Immature natural killer cell (primary cell): Measurements from ENCODE around the gene DENND4B. TPM values are rescaled to one million over a fixed set of nuclear protein-coding genes. Genes with fewer than 3 reads are reported as not detected.

Experiments
- DNase-seq, 3 donors: peaks; one replicate each; pipeline ENCODE4 v3.0.0; 2022; ENCODE audit warnings: mixed read lengths in 1 of 3
- H3K27ac Mint-ChIP-seq, 6 donors: one replicate each; pipeline ENCODE4 v1.8.0; 2020; ENCODE audit warnings: mixed read lengths in 6 of 6, mild to moderate bottlenecking in 5 of 6, inconsistent platforms in 4 of 6, moderate library complexity in 3 of 6
- H3K27me3 Mint-ChIP-seq, 3 donors: one replicate each; pipeline ENCODE4 v1.8.0; 2020 to 2021; ENCODE audit warnings: low read depth in 3 of 3, mild to moderate bottlenecking in 3 of 3, mixed read lengths in 3 of 3, moderate library complexity in 3 of 3, inconsistent platforms in 1 of 3
- H3K36me3 Mint-ChIP-seq, 3 donors: one replicate each; pipeline ENCODE4 v1.8.0; 2020; ENCODE audit warnings: mixed read lengths in 3 of 3, inconsistent platforms in 2 of 3, mild to moderate bottlenecking in 2 of 3
- H3K4me1 Mint-ChIP-seq, 2 donors: one replicate each; pipeline ENCODE4 v1.8.0; 2020; ENCODE audit warnings: inconsistent platforms in 2 of 2, mild to moderate bottlenecking in 2 of 2, mixed read lengths in 2 of 2, moderate library complexity in 1 of 2
- H3K4me3 Mint-ChIP-seq, 5 donors: one replicate each; pipeline ENCODE4 v1.8.0; 2020; ENCODE audit warnings: mild to moderate bottlenecking in 5 of 5, mixed read lengths in 5 of 5, inconsistent platforms in 3 of 5, moderate library complexity in 3 of 5
- H3K9me3 Mint-ChIP-seq, 6 donors: one replicate each; pipeline ENCODE4 v1.8.0; 2020; ENCODE audit warnings: mild to moderate bottlenecking in 6 of 6, mixed read lengths in 6 of 6, inconsistent platforms in 4 of 6, moderate library complexity in 3 of 6
- polyA plus RNA-seq, 3 donors: library from polyadenylated mRNA; unstranded; fragments of 300-500 nt; fragmentation: Illumina TruSeq; gene quantifications; one replicate each; pipeline ENCODE4 v1.2.3, GENCODE V29; 2021

DENND4B gene
- polyA plus RNA-seq, 3 donors from 2014 or later: 9.9 to 37.1 (median 11.5) TPM

DNA sequence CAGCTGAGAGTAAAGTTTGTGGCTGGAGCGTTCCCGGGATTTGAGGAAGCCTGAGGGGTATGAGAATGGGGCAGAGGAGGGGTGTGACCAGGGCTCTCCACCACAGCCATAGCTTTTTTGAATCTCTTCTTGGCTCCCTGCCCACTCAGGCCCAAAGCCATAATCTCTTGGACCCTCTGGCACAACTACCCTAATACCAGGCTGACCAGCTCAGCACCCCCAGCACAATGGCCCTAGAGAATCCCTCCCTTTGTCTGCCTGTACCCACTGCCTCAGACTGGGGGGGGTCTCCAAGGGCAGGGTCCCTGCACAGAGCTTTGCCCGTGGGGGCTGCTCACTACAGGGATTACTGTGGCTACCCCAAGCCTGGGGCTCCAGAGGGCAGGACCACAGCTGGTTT, 7.5 kb downstream of the DENND4B start:
- H3K4me3 Mint-ChIP-seq: no peak overlapping the region
- DNase-seq: no peak
- peaks cover 13 to 67% (median 17%) of the 10 kb centered on the region in 3 donors for H3K36me3 Mint-ChIP-seq
- peak overlapping the region in 4 of 6 donors; percentile 17 to 68 (median 58) for H3K27ac Mint-ChIP-seq
- H3K4me1 Mint-ChIP-seq: peaks cover 37 to 49% of the 10 kb centered on the region in 2 donors
- no peaks in the 10 kb centered on the region for H3K9me3 Mint-ChIP-seq
- H3K27me3 Mint-ChIP-seq: peaks cover 0 to 2% (median 0%) of the 10 kb centered on the region in 3 donors

DNA sequence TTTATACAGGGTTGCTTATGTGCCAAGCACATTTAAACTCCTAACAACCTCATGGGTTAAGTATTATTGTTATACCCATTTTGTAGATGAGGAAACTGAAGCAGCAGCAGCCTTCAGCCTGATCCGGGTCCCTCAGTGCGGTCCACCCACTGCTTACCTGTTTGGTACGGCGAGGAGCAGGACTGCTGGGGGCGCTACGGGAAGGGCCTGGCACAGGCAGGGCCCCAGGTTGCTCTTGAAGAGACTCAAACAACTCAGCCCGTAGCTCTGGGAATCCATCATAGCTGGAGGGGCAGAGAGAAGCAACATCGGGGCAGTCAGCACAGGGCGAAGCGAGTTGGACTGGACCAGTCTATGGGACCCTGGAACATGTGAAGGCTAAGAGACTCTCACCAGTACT, 9.2 kb downstream of the DENND4B start:
- H3K4me3 Mint-ChIP-seq: no peak overlapping the region
- peaks cover 24 to 32% of the 10 kb centered on the region in 2 donors for H3K4me1 Mint-ChIP-seq
- H3K27me3 Mint-ChIP-seq: peaks cover 0 to 2% (median 1%) of the 10 kb centered on the region in 3 donors
- H3K27ac Mint-ChIP-seq: peak overlapping the region in 3 of 6 donors; percentile 30 to 51 (median 32)
- no peaks in the 10 kb centered on the region for H3K9me3 Mint-ChIP-seq
- no peak for DNase-seq
- peaks cover 9 to 62% (median 13%) of the 10 kb centered on the region in 3 donors for H3K36me3 Mint-ChIP-seq

DNA sequence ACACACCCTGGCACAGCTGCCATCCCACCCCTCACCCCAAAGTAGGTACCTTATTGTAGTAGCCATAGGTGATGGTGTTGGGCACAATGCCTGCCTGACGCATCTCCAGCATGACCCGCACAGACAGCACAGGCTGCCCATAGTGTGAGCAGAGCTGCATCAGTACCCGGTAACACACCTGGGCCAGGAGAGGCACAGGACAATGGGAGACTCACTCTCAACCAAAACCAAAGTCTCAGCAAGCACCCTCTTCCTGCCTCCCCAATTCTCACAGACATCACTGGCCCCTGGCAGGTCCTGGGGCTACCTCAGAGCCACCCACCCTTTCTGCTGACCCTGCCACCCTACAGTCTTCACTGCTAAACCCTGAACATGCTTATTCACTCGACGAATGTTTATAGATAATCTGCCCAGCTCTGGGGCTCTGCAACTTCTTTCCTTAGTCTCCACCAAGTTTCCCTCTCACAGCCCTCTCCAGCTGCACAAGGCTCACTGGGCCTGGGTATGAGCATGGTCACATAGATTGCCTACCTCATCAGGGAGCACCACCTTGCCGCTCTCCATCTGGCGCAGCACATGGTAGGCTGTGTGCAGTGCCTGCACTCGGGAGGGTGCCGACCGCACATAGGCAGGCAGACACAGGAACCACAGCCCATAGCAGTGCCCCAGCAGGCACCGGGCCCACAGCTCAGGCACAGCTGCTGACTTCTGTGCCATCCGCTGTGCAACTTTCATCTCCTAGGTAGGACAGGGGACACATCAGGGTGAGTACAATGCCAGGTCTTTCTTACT, 10.3 kb downstream of the DENND4B start:
- Mint-ChIP-seq H3K36me3 (peaks cover 9 to 57% (median 13%) of the 10 kb centered on the region in 3 donors), H3K9me3 (no peaks in the 10 kb centered on the region), H3K27ac (peak overlapping the region in 5 of 6 donors; percentile 16 to 64 (median 30)), H3K4me1 (peaks cover 17 to 30% of the 10 kb centered on the region in 2 donors), H3K4me3 (peak overlapping the region in 1 of 5 donors; percentile 50), H3K27me3 (peaks cover 0 to 2% (median 1%) of the 10 kb centered on the region in 3 donors)
- no peak for DNase-seq

DNA sequence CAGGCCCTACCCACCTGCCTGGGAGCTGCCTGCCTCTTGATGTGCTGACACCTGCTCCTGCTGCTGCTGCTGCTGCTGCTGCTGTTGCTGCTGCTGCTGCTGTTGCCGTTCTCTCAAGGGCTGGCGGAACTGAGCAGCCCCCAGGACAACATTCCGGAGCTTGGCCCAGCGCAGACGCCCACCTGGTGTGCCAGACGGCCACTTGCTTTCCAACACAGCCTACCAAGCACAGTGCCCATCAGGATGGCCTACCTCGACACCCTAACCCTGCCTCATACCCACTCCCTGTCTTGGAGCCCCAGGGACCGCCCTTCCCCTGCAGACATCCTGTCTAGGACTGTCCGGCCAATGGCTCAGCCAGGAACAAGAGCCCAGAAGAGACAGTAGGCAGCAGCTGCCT, 11.8 kb downstream of the DENND4B start:
- Mint-ChIP-seq H3K9me3 (no peaks in the 10 kb centered on the region), H3K27me3 (peaks cover 0 to 2% (median 1%) of the 10 kb centered on the region in 3 donors), H3K4me3 (no peak overlapping the region), H3K36me3 (peaks cover under 1 to 46% (median 8%) of the 10 kb centered on the region in 3 donors), H3K27ac (peak overlapping the region in 2 of 6 donors; percentile 40 to 53), H3K4me1 (peaks cover 16 to 21% of the 10 kb centered on the region in 2 donors)
- no peak for DNase-seq

DNA sequence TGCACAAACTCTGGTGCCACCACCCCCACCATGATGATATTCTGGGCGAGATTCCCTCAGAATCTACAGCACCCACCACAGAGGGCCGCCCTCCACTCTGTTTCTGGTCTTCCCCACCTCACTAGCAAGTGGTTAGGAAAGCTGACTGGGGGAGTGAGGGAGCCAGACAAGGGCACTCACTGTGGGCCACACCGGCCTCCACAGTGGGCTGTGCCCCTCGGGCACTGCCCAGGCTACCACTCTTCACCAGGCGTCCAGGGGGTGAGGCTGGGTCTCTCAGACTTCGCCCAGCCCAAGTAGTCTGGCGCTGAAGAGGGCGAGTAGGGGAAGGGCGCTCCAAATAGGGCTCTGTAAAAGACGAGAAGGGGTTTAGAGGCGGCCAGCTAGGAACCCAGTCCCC, 12.6 kb downstream of the DENND4B start:
- DNase-seq: no peak
- H3K36me3 Mint-ChIP-seq: peaks cover 0 to 42% (median 8%) of the 10 kb centered on the region in 3 donors
- H3K9me3 Mint-ChIP-seq: no peaks in the 10 kb centered on the region
- no peak overlapping the region for H3K4me3 Mint-ChIP-seq
- H3K4me1 Mint-ChIP-seq: peaks cover 11 to 15% of the 10 kb centered on the region in 2 donors
- H3K27me3 Mint-ChIP-seq: peaks cover 0 to 3% (median 2%) of the 10 kb centered on the region in 3 donors
- H3K27ac Mint-ChIP-seq: peak overlapping the region in 2 of 6 donors; percentile 40 to 62

DNA sequence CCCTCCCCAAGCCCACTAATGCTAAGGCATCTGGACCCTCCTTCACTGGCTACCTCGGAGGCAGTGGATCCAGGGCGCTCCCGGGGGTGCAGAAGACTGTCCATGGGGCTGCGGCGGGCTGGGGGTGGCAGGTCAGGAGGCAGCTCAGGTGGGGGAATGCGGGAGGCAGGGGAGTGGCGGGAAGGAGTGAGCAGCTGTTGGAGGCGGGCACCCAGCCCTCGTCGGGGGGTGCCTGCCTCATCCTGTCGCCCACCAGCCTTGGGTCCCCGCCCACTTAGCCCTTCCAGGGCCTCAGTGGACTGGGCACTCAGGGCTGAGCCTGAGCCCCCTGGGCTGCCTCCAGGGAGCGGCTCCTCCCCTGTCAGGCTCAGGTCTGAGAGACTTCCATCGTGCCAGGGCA, 13.1 kb downstream of the DENND4B start:
- peaks cover 0 to 3% (median 2%) of the 10 kb centered on the region in 3 donors for H3K27me3 Mint-ChIP-seq
- H3K4me1 Mint-ChIP-seq: peaks cover 13 to 16% of the 10 kb centered on the region in 2 donors
- no peak for DNase-seq
- no peaks in the 10 kb centered on the region for H3K9me3 Mint-ChIP-seq
- H3K27ac Mint-ChIP-seq: peak overlapping the region in 1 of 6 donors; percentile 40
- H3K36me3 Mint-ChIP-seq: peaks cover 0 to 39% (median 8%) of the 10 kb centered on the region in 3 donors
- H3K4me3 Mint-ChIP-seq: no peak overlapping the region

DNA sequence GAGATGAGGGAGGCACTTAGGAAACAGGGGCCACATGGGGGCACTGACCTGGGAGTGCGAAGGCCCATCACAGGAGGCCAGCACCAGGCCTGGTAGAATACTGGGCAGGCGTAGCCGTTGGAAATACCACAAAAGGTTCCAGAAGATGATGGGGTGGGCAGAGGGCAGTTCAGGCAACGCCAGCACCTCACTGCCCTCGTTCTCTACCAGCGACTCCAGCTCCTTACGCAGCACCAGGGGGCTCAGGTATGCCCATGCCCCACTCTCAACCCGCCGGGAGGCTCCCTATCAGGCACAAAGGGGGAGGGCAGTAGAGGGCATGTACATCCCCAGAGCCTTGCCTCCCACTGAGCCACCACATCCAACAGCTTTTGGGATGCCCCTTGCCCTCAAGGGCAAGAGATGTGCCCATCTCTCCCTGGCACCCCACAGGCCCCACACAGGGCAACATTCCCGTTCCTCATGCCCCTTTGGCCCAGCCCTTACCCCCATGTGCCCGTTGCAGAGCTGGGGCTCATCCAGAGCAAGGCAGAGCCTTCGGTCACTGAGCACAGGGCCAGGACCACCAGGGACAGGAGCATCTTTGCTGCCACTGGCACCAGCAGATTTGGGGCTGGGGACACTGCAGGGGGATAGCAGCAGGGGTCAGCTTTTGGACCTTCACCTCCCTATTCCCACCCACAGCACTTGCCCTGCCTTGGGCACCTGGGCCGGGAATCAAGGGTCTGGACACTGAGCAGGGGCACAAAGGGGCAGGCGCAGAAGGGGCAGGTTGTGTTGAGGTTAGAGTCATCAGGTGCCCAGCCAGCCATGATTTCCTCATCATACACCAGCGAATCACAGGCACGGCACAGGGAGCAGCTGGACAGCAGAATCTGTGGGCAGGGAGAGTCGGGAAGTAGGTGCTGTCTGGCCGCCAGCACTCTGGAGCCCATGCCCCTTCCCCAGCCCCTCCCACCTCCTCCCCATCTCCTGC, 14.1 kb downstream of the DENND4B start:
- peak overlapping the region in 1 of 6 donors; percentile 48 for H3K27ac Mint-ChIP-seq
- peaks cover 0 to 3% (median 2%) of the 10 kb centered on the region in 3 donors for H3K27me3 Mint-ChIP-seq
- no peaks in the 10 kb centered on the region for H3K9me3 Mint-ChIP-seq
- peaks cover 0 to 35% (median 8%) of the 10 kb centered on the region in 3 donors for H3K36me3 Mint-ChIP-seq
- no peak for DNase-seq
- no peak overlapping the region for H3K4me3 Mint-ChIP-seq
- peaks cover 15 to 18% of the 10 kb centered on the region in 2 donors for H3K4me1 Mint-ChIP-seq

DNA sequence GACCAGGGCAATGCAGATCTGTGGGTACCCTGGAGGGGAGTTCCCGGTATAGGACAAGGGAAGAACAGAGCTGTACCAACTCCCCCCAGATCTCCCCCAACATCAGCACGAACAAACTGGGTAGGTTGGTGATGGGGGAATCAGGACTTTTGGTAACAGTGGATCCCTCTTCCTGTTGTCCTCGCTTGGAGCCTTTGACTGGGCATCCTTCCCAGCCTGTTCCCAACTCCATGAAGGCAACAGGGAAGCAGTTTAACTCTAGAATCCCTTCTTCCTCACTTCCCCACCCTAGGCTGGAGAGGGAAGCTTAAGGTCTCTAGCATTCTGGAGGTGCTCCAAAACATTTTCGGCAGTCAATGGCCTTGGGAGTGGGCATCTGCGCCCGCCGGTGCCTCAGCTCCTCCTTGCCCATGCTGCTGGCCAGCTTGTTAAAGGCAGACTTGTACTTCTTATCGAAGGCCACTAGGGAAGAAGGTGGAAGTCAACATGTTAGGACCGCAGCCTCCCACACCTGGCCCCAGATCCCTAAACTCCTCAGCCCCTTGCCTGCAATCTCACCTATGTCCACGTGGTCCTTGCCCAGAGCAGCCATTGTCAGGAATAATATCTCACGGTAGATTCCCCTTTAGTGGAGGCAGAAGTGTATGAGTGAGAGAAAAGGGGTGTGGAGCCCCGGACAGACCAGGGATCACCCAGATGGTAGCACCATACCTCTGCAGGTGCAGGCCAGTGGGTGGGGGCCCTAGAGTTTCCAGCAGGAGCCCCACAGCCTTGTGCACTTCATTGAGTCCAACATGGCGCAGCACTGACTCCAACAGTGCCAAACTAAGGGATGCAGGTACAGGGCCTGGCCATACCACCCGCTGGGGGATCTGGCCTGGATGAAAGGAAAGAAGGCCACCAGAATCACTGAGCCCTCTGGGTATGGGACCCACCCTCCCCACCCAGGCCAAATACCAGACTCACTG, 16.3 kb downstream of the DENND4B start:
- no peak overlapping the region for H3K4me3 Mint-ChIP-seq

DNA sequence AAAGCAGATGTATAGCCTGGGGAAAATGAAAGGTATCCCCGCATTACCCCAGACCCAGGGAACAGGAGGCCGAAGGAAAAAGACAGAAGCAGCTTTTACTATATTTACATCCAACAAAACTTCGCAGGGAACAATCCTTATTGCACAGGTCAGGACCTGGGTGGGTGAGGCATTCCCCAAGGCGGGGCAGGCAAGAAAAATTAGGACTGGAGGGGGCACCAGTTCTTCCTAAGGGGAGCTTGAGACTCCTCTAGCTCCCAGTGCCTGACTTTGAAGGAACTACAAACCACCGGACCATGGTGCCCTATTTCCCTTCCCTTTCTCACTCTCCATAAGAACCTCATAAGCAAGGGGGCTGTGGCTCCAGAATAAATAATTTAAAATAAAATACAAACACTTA, 17.1 kb downstream of the DENND4B start:
- peak overlapping the region in 4 of 6 donors; percentile 42 to 78 (median 48) for H3K27ac Mint-ChIP-seq
- no peaks in the 10 kb centered on the region for H3K9me3 Mint-ChIP-seq
- DNase-seq: no peak
- H3K4me3 Mint-ChIP-seq: no peak overlapping the region
- H3K36me3 Mint-ChIP-seq: peaks cover 0 to 9% (median 2%) of the 10 kb centered on the region in 3 donors
- H3K27me3 Mint-ChIP-seq: peaks cover 0 to 3% (median 1%) of the 10 kb centered on the region in 3 donors
- H3K4me1 Mint-ChIP-seq: peaks cover 12 to 14% of the 10 kb centered on the region in 2 donors

More for the DNA sequence above, 16.3 kb downstream of the DENND4B start:
- peaks cover 0 to 3% (median 0%) of the 10 kb centered on the region in 3 donors for H3K27me3 Mint-ChIP-seq
- peak overlapping the region in 2 of 6 donors; percentile 16 to 83 for H3K27ac Mint-ChIP-seq
- H3K36me3 Mint-ChIP-seq: peaks cover 0 to 17% (median 4%) of the 10 kb centered on the region in 3 donors
- no peak for DNase-seq
- H3K9me3 Mint-ChIP-seq: no peaks in the 10 kb centered on the region
- peaks cover 12 to 14% of the 10 kb centered on the region in 2 donors for H3K4me1 Mint-ChIP-seq

DNA sequence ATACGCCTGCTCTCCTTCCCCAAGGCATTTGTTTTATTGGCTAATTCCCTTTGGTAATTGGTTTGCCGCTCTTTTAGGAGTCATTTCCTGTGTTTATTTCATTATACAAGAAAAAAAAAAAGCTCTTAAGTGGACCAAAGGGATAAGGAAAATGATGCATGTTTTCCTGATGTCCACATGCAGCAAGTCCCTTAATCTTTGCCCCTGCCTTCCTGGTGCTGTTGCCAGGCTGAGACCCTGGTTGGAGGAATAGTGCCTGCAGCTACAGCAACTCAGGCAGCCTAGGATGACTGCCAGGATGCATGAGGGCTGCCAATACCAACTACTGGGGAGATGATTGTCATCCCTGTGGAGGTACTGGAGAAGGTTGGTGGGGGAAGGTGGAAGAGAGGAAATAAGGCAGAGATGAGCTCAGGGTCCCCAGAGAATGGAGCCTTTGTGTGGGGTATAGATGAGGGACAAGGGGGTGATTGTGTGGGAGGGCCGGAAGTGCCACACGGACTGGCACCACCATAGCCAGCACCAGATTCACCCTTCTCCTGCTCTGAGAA, 17.7 kb downstream of the DENND4B start:
- Mint-ChIP-seq H3K36me3 (peaks cover 0 to 7% (median 0%) of the 10 kb centered on the region in 3 donors), H3K4me1 (peaks cover 14 to 16% of the 10 kb centered on the region in 2 donors), H3K9me3 (no peaks in the 10 kb centered on the region), H3K27me3 (peaks cover under 1 to 5% (median 3%) of the 10 kb centered on the region in 3 donors), H3K4me3 (no peak overlapping the region), H3K27ac (peak overlapping the region; percentile 10 to 71 (median 44))
- no peak for DNase-seq

DNA sequence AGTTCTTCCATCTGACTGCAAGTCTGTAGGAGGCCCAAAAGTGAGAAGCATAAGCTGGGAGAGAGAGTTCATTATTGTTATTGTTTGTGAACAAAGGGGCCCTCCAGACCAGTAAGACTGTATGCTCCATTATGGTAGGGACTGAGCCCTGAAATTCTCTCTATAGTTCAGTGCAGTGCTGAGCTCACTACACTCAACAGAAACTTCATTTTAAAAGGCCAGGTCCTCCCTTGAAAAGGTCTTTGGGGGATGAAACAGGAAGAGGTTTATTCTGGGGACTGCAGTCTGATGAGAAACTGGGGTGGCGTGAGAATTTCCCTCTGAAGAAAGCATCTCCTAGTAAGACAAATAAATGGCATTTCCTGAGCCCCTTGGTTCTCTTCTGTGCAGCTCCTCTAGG, 18.3 kb downstream of the DENND4B start:
- Mint-ChIP-seq H3K9me3 (no peaks in the 10 kb centered on the region), H3K4me3 (no peak overlapping the region), H3K36me3 (peaks cover 0 to 7% (median 0%) of the 10 kb centered on the region in 3 donors), H3K27me3 (peaks cover 7% of the 10 kb centered on the region in 3 donors), H3K4me1 (peaks cover 21 to 22% of the 10 kb centered on the region in 2 donors), H3K27ac (peak overlapping the region in 5 of 6 donors; percentile 8 to 71 (median 39))
- DNase-seq: no peak

DNA sequence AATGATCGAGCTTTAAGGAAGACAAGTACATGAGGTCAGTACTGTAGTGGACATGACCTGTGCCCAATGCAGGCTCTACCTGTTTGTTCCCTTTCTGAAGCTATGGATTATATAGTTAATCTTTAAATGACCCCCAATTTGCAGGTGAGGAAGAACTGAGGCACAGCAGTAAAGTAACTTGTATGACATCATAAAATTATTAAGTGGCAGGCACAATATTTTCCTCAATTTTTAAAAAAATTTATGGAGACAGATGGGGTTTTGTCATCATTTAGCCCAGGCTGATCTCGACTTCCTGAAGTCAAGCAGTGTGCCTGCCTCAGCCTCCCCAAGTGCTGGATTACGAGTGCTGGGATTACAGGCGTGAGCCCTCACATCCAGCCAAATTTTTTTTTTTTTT, 20.1 kb downstream of the DENND4B start:
- Mint-ChIP-seq H3K27ac (no peak overlapping the region), H3K9me3 (no peaks in the 10 kb centered on the region), H3K4me1 (peaks cover 30 to 32% of the 10 kb centered on the region in 2 donors), H3K27me3 (peaks cover 20 to 23% (median 21%) of the 10 kb centered on the region in 3 donors), H3K36me3 (peaks cover 0 to 4% (median 0%) of the 10 kb centered on the region in 3 donors), H3K4me3 (no peak overlapping the region)
- DNase-seq: no peak
